Prostate gland (tissue), 2 donors: ENCODE data around the gene C1orf198. TPM values are rescaled to one million over a fixed set of nuclear protein-coding genes. Genes with fewer than 3 reads are reported as not detected.

Experiments
- DNase-seq: peaks from one replicate; pipeline ENCODE4 v3.0.0-alpha.2; 2019; ENCODE audit warnings: low spot score
- H3K27ac ChIP-seq, 2 donors: fragments of 200-600 bp; sonication (generic); 2 replicates each; pipeline ENCODE4 v1.5.1; 2017 to 2019
- H3K27me3 ChIP-seq: fragments of 200-600 bp; sonication (generic); replicated peaks from 2 replicates; pipeline ENCODE4 v1.5.1; 2019; ENCODE audit not compliant: insufficient read depth
- H3K36me3 ChIP-seq, 2 donors: fragments of 200-600 bp; sonication (generic); 1 replicate in 1 of 2; 2 replicates in 1 of 2; pipeline versions ENCODE4 v1.5.1 to v1.8.1; 2017 to 2019
- H3K4me1 ChIP-seq: fragments of 200-600 bp; sonication (generic); replicated peaks from 2 replicates; pipeline ENCODE4 v1.5.1; 2019
- H3K4me3 ChIP-seq, 2 donors: fragments of 200-600 bp; sonication (generic); 2 replicates each; pipeline ENCODE4 v1.5.1; 2017 to 2019
- H3K9me3 ChIP-seq: fragments of 200-600 bp; sonication (generic); 2 replicates; pipeline ENCODE4 v1.5.1; 2017
- POLR2A ChIP-seq: fragments of 450-650 bp; IDR thresholded peaks from one replicate; pipeline ENCODE4 v1.6.1; 2016; ENCODE audit warnings: antibody characterized with exemption, mild to moderate bottlenecking
- POLR2AphosphoS5 ChIP-seq: sonication (generic); formaldehyde crosslinking; IDR thresholded peaks from one replicate; pipeline ENCODE4 v1.6.1; 2017; ENCODE audit warnings: antibody characterized with exemption
- WGBS: methylation state at CpG from one replicate; pipeline ENCODE4 v1.1.5; 2018; 5-methylcytosine and 5-hydroxymethylcytosine counted together
- intact Hi-C: fragments of 100-400 bp; cut with DNase I; formaldehyde crosslinking; loops from one replicate; pipeline ENCODE4 v1.14.2; 2022
- total RNA-seq, 2 donors: library from RNA; depleted of rRNA; stranded (reverse); fragments of >200 nt; gene quantifications; one replicate each; pipeline ENCODE4 v1.1.0, GENCODE V29; 2016
- TF ChIP-seq, protein P1 (sequence below), 4 experiments: fragments of 200-600 bp in 2 of 4; fragments of 450-650 bp in 2 of 4; sonication (generic) in 2 of 4; IDR thresholded peaks; 1 replicate in 3 of 4; 2 replicates in 1 of 4; pipeline ENCODE4 v1.5.1; 2016 to 2019; ENCODE audit warnings: antibody characterized with exemption in 4 of 4, mild to moderate bottlenecking in 2 of 4, moderate library complexity in 2 of 4

C1orf198 gene, protein sequence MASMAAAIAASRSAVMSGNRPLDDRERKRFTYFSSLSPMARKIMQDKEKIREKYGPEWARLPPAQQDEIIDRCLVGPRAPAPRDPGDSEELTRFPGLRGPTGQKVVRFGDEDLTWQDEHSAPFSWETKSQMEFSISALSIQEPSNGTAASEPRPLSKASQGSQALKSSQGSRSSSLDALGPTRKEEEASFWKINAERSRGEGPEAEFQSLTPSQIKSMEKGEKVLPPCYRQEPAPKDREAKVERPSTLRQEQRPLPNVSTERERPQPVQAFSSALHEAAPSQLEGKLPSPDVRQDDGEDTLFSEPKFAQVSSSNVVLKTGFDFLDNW
- total RNA-seq, result 10 to 100 TPM; 41.9 to 44.8 TPM

DNA sequence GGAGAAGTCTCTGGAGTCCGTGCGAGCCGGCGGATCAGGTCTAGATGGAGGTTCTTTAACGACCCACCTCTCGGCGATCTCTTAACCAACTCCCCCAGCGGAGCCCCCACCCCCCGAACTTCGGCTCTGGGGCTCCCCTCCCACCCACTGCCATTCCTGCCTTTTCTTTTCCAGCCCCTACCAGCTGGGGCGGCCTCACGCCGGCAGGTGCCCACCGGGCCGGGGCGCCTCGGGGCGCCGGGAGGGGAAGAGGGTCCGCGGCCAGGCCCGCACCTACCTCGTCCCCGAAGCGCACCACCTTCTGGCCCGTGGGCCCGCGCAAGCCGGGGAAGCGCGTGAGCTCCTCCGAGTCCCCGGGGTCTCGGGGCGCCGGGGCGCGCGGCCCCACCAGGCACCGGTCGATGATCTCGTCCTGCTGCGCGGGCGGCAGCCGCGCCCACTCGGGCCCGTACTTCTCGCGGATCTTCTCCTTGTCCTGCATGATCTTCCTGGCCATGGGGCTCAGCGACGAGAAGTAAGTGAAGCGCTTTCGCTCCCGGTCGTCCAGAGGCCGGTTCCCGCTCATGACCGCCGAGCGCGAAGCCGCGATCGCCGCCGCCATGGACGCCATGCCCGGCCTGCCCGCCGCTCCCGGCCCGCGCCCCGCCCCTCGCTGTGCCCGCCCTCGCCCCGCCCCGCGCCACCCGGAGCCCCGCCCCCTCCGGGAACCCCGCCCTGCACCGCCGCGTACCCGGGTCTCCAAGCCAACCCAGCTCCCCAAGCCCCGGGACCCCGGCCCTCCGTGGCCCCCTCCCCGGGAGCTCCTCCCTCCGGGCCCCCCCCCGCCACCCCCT, at the start of gene C1orf198:
TSS of gene C1orf198 (minus strand) at position 619 of the 833 bp plus-strand sequence. CDS start at position 610, 9 bp downstream.
- Histone ChIP-seq H3K27ac (peak within 1 kb of the TSS; percentile 73 to 81), H3K36me3 (no peaks in the 10 kb centered on the region), H3K4me1 (no peaks in the 10 kb centered on the region), H3K27me3 (no peaks in the 10 kb centered on the region), H3K4me3 (peak within 1 kb of the TSS; percentile 92 to 94), H3K9me3 (no peaks in the 10 kb centered on the region)
- intact Hi-C loops, result loop anchor here (5.0 kb wide), 1 partner anchor 34 kb away; no protein-coding TSS in a partner anchor
- WGBS, result under 1% methylated on average over 62 of the region's 96 CpGs
- TF ChIP-seq POLR2AphosphoS5 (no peak), POLR2A (peak; percentile 75)
- TF ChIP-seq, protein P1, sequence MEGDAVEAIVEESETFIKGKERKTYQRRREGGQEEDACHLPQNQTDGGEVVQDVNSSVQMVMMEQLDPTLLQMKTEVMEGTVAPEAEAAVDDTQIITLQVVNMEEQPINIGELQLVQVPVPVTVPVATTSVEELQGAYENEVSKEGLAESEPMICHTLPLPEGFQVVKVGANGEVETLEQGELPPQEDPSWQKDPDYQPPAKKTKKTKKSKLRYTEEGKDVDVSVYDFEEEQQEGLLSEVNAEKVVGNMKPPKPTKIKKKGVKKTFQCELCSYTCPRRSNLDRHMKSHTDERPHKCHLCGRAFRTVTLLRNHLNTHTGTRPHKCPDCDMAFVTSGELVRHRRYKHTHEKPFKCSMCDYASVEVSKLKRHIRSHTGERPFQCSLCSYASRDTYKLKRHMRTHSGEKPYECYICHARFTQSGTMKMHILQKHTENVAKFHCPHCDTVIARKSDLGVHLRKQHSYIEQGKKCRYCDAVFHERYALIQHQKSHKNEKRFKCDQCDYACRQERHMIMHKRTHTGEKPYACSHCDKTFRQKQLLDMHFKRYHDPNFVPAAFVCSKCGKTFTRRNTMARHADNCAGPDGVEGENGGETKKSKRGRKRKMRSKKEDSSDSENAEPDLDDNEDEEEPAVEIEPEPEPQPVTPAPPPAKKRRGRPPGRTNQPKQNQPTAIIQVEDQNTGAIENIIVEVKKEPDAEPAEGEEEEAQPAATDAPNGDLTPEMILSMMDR (IDR thresholded peaks at IDR 0.05), result peak in 1 of 4 experiments; percentile 7
- peak; percentile 78 for DNase-seq

DNA sequence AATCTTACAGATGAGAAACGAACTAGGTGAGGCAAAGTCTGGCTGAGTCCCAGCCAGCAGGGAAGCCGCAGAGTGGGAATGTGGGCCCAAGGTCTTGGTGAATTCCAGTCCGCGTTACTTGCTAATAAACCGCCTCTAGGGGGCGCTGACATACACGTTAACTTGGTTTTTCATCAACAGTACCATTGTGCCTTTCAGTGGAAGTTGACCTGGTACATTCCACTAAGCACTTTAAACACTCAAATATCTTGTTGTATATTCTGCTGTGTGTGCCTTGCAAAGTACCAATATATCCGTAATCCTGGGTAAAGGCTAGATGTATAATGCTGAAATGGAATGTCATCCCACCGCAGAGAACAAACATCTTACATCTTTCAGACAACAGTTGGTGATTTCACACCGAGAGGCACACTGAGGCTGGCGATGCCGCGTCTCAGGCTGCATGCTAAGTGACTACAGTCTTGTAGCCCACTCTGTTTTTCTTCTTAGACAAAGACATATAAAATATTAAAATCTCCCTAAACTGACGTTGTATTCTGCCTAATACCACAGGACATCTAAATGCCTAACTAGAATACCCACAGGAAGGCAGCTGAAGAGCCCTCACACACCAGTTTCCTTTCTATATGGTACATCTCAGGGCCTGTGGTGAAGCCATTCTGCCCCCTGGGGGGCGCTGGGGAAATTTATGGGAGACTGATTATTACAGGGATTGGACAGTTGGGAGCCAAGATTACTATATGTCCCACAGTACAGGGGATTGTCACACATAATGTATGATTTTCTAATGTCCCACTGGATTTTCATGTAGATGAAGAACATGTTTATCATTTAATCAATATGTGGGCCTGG, 49.2 kb upstream of the C1orf198 start:
- Histone ChIP-seq H3K9me3 (no peaks in the 10 kb centered on the region), H3K4me3 (no peak overlapping the region), H3K27me3 (no peaks in the 10 kb centered on the region), H3K4me1 (no peaks in the 10 kb centered on the region), H3K36me3 (no peaks in the 10 kb centered on the region), H3K27ac (no peak overlapping the region)
- TF ChIP-seq, protein P1 (IDR thresholded peaks at IDR 0.05), result peak; percentile 4 to 64 (median 55)
- TF ChIP-seq POLR2A, result no peak
- no peak for TF ChIP-seq POLR2AphosphoS5
- DNase-seq, result peak; percentile 53
- WGBS, result 58% methylated on average over 15 of the region's 15 CpGs
- intact Hi-C loops, result loop anchor here (5.0 kb wide), 2 partner anchors 120 to 295 kb away; no protein-coding TSS in a partner anchor

DNA sequence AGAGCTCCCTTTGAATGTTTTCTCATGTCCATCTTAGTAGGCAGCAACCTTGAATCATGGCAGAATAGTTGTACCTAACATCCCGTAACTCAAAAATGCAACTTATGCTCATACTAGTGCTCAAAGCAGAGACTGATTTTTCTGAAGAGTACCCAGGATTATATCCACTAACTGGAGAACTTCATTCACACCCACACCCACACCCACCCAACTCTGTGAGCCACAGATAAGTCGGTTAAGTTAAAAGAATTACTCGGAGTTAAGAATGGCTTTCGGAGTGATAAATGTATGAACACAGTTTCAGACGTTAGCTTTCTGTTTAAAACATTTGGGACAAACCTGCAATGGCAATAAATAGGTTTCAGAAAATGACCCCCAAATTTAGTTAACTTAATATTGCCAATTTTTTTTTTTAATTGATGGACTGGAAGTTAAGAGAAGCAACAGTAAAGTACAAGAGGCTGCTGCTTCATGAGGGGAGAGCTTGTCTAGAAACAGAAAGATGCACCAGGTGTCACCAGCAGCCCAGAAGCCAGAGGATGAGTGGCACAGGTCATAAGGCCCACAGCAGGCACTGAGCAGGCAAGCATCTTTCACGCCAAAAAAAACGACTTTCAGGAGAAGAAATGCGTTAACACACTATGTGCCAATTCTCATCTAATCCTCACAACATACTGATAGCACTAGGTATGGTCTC, 48.4 kb upstream of the C1orf198 start:
- TF ChIP-seq, protein P1 (IDR thresholded peaks at IDR 0.05), result no peak
- no peak for TF ChIP-seq POLR2AphosphoS5
- TF ChIP-seq POLR2A, result no peak
- intact Hi-C loops, result loop anchor here (5.0 kb wide), 2 partner anchors 119 to 296 kb away; no protein-coding TSS in a partner anchor
- no peaks in the 10 kb centered on the region for H3K4me1 ChIP-seq
- H3K9me3 ChIP-seq, result no peaks in the 10 kb centered on the region
- H3K4me3 ChIP-seq, result no peak overlapping the region
- no peak overlapping the region for H3K27ac ChIP-seq
- no peaks in the 10 kb centered on the region for H3K36me3 ChIP-seq
- WGBS, result 90% methylated on average over 8 of the region's 8 CpGs
- no peaks in the 10 kb centered on the region for H3K27me3 ChIP-seq
- no peak for DNase-seq

DNA sequence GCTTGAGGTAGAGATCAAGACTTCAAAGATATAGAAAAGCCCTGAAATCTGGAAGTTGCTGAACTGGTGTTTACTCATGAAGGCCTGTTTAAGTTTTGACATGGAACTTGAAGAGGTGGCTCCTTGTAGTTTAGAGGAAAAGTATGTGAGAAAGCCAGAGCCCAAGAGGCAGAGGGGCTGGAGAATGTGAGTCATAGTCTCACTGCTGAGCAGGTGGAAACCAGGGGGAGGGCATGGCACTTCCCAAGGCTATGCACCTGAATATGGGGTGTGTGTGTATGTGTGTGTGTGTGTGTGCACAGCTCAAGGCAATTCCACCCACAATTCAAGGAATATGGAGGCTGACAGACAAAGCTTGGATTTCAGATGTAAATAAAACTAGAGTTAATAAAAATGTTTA, 46.8 kb upstream of the C1orf198 start:
- no peak overlapping the region for H3K4me3 ChIP-seq
- H3K36me3 ChIP-seq, result no peaks in the 10 kb centered on the region
- DNase-seq, result no peak
- no peak overlapping the region for H3K27ac ChIP-seq
- TF ChIP-seq, protein P1 (IDR thresholded peaks at IDR 0.05), result no peak
- TF ChIP-seq POLR2AphosphoS5 (no peak), POLR2A (no peak)
- no peaks in the 10 kb centered on the region for H3K4me1 ChIP-seq
- no peaks in the 10 kb centered on the region for H3K9me3 ChIP-seq
- intact Hi-C loops, result loop anchor here (5.0 kb wide), 2 partner anchors 118 to 297 kb away; no protein-coding TSS in a partner anchor
- H3K27me3 ChIP-seq, result no peaks in the 10 kb centered on the region
